NB4 (cell line): ENCODE data around the gene ACADVL.

ENCODE experiments used
- DNase-seq: peaks from one replicate; pipeline ENCODE4 v3.0.0; 2010; ENCODE audit warnings: low read depth
- H3K4me3 ChIP-seq: one replicate; pipeline ENCODE4 v1.5.1; 2011; ENCODE audit warnings: mild to moderate bottlenecking, low read depth, low read length, moderate library complexity
- MYC ChIP-seq: IDR thresholded peaks from 2 replicates; pipeline ENCODE4 v1.6.1; 2011; ENCODE audit warnings: low read depth, low read length
- POLR2A ChIP-seq: IDR thresholded peaks from 2 replicates; pipeline ENCODE4 v1.6.1; 2011; ENCODE audit warnings: mild to moderate bottlenecking; ENCODE audit not compliant: insufficient read length; ENCODE audit errors: extremely low read depth
- TF ChIP-seq, protein P1 (sequence below): IDR thresholded peaks from 2 replicates; pipeline ENCODE4 v1.6.1; 2011; ENCODE audit warnings: low read depth, low read length
- TF ChIP-seq, protein P2 (sequence below): IDR thresholded peaks from one replicate; pipeline ENCODE4 v1.5.1; 2012; ENCODE audit warnings: low read depth, low read length

The ACADVL gene

DNA sequence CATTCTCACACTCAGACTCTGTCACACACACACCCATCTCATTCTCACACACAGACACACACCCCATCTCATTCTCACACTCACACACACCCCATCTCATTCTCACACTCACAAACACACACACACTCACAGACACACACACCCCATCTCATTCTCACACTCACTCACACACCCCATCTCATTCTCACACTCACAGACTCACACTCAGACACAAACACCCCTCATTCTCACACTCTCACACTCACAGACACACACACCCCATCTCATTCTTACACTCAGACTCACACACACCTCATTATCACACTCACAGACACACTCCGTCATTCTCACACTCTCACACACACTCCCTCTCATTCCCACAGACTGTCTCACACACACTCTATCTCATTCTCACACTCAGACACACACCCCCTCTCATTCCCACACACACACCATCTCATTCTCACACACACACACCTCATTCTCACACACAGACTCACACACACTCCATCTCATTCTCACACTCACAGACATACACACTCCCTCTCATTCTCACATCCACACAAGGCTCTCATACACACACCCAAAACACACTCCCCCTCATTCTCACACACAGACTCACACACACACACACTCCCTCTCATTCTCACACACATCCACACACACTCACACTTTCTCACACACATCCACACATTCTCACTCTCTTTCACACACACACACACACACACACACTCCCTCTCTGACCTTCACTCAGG, 43.5 kb upstream of the ACADVL start:
- H3K4me3 ChIP-seq, result no peak overlapping the region
- TF ChIP-seq MYC (no peak), POLR2A (no peak)
- TF ChIP-seq, protein P1, sequence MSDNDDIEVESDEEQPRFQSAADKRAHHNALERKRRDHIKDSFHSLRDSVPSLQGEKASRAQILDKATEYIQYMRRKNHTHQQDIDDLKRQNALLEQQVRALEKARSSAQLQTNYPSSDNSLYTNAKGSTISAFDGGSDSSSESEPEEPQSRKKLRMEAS, result no peak
- TF ChIP-seq, protein P2, sequence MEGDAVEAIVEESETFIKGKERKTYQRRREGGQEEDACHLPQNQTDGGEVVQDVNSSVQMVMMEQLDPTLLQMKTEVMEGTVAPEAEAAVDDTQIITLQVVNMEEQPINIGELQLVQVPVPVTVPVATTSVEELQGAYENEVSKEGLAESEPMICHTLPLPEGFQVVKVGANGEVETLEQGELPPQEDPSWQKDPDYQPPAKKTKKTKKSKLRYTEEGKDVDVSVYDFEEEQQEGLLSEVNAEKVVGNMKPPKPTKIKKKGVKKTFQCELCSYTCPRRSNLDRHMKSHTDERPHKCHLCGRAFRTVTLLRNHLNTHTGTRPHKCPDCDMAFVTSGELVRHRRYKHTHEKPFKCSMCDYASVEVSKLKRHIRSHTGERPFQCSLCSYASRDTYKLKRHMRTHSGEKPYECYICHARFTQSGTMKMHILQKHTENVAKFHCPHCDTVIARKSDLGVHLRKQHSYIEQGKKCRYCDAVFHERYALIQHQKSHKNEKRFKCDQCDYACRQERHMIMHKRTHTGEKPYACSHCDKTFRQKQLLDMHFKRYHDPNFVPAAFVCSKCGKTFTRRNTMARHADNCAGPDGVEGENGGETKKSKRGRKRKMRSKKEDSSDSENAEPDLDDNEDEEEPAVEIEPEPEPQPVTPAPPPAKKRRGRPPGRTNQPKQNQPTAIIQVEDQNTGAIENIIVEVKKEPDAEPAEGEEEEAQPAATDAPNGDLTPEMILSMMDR, result no peak
- DNase-seq, result no peak

DNA sequence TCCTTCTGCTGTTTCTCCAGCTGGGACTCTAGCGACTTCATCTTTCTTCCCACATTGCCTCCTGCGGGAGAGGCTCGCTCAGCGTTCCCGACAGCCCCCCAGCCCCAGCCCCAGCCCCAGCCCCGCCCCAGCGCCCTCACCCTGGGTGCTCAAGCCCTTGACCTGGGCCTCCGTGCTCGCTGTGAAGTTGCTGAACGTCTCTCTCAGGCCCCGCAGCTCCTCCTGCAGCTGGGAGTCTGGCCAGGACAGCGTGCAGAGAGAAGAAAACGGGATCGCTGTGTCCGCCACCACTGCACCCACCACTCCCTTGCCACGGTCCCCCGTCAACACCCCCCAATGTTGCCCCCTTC, 42.9 kb upstream of the ACADVL start:
- no peak overlapping the region for H3K4me3 ChIP-seq
- no peak for TF ChIP-seq MYC
- TF ChIP-seq, protein P1, result no peak
- TF ChIP-seq POLR2A, result no peak
- TF ChIP-seq, protein P2, result no peak
- DNase-seq, result no peak

DNA sequence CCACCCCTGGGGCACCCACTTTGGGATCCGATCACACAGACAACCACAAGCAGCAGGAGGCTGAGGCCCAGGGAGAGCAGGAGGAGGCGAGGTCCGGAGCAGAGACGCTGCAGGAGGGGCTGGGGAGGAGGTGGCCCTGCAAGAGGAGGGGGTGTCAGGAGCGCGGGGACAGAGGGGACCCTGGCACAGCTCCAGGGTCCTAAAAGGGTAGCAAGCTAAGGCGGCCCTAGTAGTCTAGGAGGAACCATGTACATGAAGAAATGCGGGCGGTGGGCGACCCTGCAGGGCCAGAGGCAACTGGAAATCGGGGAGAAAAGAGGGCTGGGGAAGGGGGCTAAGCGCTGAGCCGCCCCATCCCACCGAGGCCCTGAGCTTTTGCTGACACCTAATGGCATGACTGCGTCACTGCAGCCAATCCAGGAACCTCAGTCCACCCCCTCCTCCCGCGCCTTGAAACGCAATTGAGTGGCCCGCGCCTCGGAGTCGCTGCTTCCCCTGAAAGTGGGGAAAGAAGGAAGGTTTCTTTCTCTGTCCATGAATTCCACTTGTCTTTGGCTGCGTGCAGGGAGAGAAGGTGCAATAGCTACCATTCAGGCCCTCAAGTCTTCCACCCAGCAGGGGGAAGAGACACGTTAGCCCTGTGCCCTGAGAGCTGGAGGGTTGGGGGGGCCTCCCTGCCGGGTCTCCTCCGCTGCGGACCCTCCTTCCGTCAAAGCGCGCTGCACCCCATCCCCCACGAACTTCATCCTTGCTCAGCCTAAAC, 42.4 kb upstream of the ACADVL start:
- DNase-seq, result peak; percentile 69
- TF ChIP-seq POLR2A, result no peak
- TF ChIP-seq, protein P2, result peak; percentile 65
- H3K4me3 ChIP-seq, result peak overlapping the region; percentile 47

DNA sequence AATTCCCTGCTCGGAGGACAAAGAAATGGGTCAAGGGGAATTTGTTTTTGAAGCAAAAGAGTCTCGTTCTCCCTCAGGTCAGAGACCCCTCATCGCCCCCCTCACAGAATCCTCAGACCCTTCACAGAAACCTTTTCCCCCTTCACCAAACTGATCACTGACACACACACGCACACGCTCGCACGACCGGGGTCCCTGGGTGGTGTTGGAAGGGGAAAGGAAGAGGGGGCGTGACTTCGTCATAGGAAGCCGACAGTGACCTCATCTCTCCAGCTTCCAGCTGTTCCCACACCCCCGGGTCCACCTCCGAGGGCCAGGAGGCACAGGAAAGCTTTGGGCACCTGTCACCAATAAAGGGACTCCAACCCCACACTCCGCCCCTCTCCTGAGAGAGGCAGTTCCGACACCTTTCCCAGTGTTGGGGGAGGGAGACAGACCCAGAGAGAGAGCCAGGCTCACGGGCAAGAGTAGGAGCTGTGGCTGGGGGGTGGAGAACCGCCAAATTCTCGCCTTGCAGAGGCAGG, 41.7 kb upstream of the ACADVL start:
- H3K4me3 ChIP-seq, result peak overlapping the region; percentile 47
- TF ChIP-seq, protein P2, result no peak
- TF ChIP-seq, protein P1, result no peak
- TF ChIP-seq MYC, result no peak
- no peak for TF ChIP-seq POLR2A
- peak; percentile 17 for DNase-seq

DNA sequence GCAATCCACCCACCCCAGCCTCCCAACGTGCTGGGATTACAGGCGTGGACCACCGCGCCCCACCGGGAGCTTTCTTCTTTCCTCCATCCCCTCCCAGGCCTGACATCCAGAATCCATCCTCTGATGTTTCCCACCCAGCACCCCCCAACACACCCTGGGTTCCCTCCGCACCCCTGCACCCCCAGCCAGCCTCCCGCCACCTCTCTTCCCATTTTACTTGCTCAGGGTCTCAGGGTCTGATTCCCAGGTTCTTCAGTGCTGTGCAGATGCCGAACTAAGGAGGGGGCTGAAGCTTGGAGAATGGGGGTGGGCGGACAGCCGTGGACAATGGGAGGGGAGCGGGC, 40.8 kb upstream of the ACADVL start:
- TF ChIP-seq, protein P2, result no peak
- TF ChIP-seq, protein P1, result no peak
- no peak overlapping the region for H3K4me3 ChIP-seq
- no peak for DNase-seq
